CMK (cell line): ENCODE data around the gene NTRK2.
"Not testable (repeated sequence)": the region's sequence is repeated elsewhere in the genome, so short reads cannot be mapped to it uniquely, and the experiment has no call there.

Experiments used
- DNase-seq: peaks from one replicate; pipeline ENCODE4 v3.0.0-alpha.2; 2010; ENCODE audit warnings: low read depth

The NTRK2 gene

GRCh38 chr9:84893419-84894128 lies 224.0 kb downstream of the NTRK2 start:
- no peak for DNase-seq

DNA sequence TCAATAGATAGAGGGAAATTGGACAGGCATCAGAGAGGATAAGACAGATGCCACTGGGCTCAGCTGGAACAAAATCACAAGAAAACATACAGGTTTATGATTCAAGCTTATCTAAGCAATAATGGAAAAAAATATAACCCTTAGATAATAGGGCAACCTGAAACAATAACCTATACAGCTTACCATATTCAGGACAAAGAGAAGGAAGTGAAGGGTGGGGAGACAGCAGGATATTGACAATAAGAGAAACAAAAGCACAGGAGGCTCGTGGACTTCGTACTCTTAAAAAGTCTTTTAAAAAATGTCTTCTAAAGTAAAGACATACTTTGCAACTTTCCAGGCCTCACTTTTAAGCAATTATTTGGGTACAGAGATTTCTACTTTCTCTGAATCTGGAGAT lies 225.3 kb downstream of the NTRK2 start:
- no peak for DNase-seq

- no peak for DNase-seq
Measured at GRCh38 chr9:84897362-84898094, 228.0 kb downstream of the NTRK2 start.

- no peak for DNase-seq
Measured at GRCh38 chr9:84898188-84898587, 228.7 kb downstream of the NTRK2 start.

GRCh38 chr9:84898618-84899017 lies 229.1 kb downstream of the NTRK2 start:
- not testable (repeated sequence) for DNase-seq

DNA sequence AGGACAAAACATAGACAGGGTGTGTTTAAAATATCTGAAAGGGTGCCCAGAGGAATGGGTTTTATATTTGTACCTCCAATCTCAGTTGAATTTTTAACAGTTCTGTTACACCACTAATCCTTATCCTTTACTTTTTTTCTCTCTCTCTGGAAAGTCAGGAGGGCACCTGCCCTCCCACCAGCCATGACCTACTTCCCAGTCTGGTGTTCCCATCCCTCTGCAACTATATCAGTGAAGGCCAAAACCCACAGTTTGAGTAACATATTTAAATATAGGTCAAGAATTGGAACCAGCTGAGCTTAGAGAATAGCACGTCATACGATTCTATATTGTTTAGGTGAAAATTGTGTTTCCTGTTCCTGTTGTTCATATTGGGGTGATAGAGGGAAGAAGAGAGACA lies 229.8 kb downstream of the NTRK2 start:
- DNase-seq = no peak

- DNase-seq = no peak
Measured at GRCh38 chr9:84900421-84900820, 230.9 kb downstream of the NTRK2 start.

DNA sequence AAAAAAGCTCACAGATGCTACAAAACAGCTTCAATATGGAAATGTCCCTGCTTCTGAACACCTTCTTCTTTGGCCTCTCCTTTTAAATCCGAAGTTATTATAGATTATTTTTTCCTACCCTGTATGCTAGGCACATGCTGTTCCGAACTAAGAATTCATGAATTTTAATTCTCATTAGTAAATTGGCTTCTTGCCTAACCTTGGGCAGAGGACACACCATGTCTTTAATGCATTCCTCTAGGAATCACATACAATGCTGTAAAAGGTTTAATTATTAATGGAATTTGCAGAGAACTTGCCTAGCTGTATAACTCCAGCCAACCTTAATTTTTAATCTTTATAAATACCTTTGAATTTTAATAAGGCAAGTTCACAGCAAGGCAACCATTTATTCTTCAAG lies 234.4 kb downstream of the NTRK2 start:
- no peak for DNase-seq

- no peak for DNase-seq
Measured at GRCh38 chr9:84916769-84917168, 247.2 kb downstream of the NTRK2 start.

GRCh38 chr9:84917366-84918070 lies 248.0 kb downstream of the NTRK2 start:
- no peak for DNase-seq

- DNase-seq = no peak
Measured at GRCh38 chr9:84919440-84919839, 249.9 kb downstream of the NTRK2 start.

DNA sequence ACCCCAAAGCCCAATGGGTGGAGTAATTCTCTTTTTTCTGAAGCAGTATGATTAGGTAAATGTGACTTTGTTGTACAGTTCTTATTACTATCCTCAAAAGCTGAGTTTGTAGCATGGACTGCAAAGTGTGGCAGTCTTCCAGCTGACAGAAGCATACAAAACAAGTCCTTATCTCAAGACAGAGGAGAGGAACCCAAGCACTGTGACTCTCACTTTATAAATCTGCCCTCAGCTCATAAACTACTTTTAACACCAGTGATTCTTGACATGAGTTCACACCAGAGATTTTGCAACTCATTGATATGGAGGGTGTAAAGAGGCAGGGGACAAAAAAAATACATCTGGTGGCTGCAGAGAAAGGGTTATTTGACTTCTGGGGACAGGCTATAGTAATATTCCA lies 251.6 kb downstream of the NTRK2 start:
- no peak for DNase-seq

- DNase-seq = no peak
Measured at GRCh38 chr9:84922051-84922450, 252.5 kb downstream of the NTRK2 start.

DNA sequence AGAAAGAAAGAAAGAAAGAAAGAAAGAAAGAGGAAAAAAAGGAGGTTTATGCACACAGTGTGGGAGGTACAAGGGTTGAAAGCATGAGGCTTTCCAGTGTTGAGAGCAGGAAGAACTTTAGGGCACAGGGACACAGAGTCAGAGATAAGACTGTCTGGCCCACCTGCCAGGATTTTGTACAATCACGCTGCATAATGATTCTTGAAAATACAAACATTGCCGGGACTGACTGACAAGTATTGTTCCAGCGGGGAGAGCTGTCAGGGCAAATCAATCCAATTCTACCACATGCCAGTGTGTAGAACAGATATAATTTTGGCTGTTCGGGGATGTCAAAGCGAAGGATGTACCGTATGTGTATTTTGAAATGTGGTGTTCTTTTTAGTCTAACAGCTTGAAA lies 254.7 kb downstream of the NTRK2 start:
- no peak for DNase-seq

- DNase-seq = no peak
Measured at GRCh38 chr9:84925225-84925872, 255.8 kb downstream of the NTRK2 start.

- DNase-seq = no peak
Measured at GRCh38 chr9:84926793-84927192, 257.3 kb downstream of the NTRK2 start.

GRCh38 chr9:84928419-84928818 lies 258.9 kb downstream of the NTRK2 start:
- DNase-seq = no peak

- DNase-seq = no peak
Measured at GRCh38 chr9:84929068-84929467, 259.5 kb downstream of the NTRK2 start.

- no peak for DNase-seq
Measured at GRCh38 chr9:84932915-84933527, 263.5 kb downstream of the NTRK2 start.

GRCh38 chr9:84935528-84936117 lies 266.1 kb downstream of the NTRK2 start:
- no peak for DNase-seq

GRCh38 chr9:84937180-84937579 lies 267.7 kb downstream of the NTRK2 start:
- no peak for DNase-seq

DNA sequence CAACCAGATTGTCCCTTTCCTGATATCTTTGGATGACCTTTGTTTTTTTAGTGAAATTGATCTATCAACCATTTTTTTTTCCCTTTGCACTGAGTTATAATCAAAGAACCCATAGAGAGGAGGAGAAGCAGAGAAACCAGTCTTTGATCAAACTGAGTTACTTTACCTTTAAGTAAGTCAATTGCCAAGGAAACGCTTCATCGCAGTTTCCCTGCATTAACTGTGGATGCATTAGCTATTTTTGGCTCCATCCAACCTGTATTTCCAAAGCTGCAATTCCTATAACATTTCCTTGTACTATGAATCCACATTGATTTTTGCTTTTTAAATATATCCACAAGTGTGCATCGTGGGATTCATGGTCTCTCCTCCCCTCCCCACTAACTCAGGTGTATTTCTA lies 268.1 kb downstream of the NTRK2 start:
- DNase-seq = no peak
